H54 (cell line): ENCODE measurements around the gene BICD1.

Experiments used
- DNase-seq: peaks from one replicate; pipeline ENCODE4 v3.0.0; 2011; ENCODE audit warnings: low spot score, mixed read lengths; ENCODE audit not compliant: insufficient read length
- FAIRE-seq: peaks from 3 replicates; lab custom pipeline; 2011; peaks lifted over from hg19 to GRCh38; lab: Jason Lieb, UNC
- POLR2A ChIP-seq: IDR thresholded peaks from 2 replicates; pipeline ENCODE4 v1.6.1; 2011; ENCODE audit warnings: low read depth, mild to moderate bottlenecking, low read length

The BICD1 gene

DNA sequence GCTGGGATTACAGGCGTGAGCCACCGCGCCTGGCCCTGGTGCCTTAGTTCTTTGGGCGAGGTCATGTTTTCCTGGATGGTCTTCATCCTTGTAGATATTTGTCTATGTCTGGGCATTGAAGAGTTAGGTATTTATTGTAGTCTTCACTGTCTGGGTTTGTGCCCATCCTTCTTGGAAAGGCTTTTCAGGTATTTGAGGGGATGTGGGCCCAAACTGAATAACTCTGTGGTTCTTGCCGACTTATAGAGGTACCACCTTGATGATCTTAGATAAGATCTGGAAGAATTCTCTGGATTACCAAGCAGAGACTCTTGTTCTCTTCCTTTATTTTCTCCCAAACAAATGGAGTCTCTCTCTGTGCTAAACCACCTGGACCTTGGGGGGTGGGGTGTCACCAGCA, 311.6 kb downstream of the BICD1 start:
- no peak for DNase-seq
- no peak for TF ChIP-seq POLR2A
- no peak for FAIRE-seq

DNA sequence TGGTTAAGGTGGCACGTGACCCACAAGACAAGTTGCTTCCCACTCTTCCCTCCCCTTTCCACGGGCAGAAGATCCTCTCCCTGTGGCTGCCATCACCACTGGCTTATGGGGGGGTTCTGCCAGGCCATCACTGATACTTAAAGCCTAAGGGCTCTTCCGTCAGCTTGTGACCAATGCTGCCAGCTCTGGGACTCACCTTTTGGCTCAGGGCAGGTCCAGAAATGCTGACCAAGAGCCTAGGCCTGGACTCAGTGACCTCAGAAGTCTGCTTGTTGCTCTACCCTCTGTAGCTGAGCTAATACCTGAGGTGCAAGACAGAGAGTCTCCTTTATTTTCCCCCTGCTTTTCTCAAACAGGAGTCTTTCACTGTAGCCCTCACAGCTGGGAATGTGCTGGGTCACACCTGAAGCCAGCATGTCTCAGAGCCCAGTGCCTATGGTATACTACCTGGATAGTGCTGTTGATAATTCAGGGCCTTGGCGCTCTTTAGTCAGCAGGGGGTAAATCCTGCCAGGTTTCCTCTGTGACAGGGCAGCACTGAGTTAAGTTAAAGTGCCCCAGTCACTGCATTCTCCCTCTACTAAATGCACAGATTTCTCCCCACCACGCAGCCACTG, 312.4 kb downstream of the BICD1 start:
- DNase-seq = no peak
- no peak for TF ChIP-seq POLR2A
- FAIRE-seq = no peak

DNA sequence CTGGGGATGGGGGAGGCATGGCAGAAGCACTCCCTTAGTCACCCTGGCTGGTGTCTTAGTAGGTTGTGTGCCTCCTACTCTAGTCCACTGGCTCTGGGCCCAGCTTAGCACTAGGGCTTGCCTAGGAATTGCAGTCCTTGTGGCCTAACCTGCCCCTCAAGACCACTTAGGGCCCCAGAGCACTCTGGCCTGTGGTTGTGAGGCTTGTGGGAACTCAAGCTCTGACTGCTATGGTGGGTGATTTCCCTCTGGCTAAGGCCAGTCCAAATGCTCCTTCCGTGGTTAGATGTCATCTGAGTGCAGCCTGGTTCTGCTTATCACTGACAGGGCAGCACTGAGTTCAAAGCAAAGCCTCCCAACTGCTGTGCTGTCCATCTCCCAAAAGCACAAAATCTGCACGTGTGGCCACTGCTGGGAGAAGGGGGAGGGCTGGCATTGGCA, 312.9 kb downstream of the BICD1 start:
- no peak for FAIRE-seq
- no peak for TF ChIP-seq POLR2A
- no peak for DNase-seq

DNA sequence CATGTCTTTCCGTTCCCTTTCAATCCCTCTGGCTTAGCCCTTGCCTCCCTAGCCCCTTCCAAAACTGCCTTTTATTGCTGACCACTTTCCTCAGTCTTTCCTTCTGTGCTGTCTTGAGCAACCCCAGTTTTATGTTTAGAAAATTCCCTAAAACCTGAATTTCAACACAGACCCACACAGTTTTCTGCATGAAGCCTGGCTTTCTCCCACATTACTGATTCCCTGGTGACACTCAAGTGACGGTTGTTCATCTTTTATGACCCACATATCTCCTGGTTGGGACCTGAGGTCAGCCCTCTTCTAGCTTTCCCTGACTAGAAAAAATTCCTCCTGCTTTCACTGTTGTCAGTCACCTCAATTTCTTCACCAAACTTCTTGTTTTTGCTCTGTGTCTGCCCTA, 313.7 kb downstream of the BICD1 start:
- FAIRE-seq = no peak
- TF ChIP-seq POLR2A = no peak
- no peak for DNase-seq

DNA sequence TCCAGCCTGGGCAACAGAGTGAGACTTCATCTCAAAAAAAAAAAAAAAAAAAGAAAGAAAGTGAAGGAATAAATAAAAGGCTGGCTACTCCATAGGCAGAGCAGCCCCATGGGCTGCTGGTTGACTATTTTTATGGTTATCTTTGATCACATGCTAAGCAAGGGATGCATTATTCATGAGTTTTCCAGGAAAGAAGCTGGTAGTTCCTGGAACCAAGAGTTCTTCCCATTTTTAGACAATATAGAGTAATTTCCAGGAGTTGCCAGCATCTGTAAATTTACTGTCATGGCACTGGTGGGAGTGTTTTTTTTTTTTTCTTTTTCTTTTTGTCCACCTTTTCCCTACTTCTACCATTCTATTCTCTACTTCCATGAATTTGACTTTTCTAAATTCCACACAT, 316.9 kb downstream of the BICD1 start:
- FAIRE-seq (no peak), DNase-seq (no peak)
- TF ChIP-seq POLR2A = no peak

DNA sequence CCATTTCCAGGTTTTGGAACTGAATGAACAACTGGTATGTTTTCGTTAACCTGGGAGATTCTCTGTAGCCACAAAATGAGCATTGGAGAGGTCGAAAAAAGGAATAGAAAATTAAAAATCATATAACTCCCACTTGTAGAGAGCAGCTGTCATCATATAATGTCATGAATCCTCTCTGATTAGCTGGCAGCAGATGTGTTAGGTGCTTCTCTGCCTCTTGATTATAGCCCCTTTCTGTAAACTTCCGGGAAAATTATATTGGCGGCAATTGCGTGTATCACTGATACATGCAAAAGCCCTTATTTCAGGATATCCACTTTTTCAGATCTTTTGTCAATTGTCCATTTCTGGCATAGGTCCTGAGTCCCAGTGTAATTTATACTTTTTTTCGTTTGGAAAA, 324.4 kb downstream of the BICD1 start:
- FAIRE-seq (no peak), DNase-seq (no peak)
- TF ChIP-seq POLR2A = no peak
